Epidermal melanocyte (primary cell): ENCODE measurements around the gene FGD6.
"Not testable (repeated sequence)": the region's sequence is repeated elsewhere in the genome, so short reads cannot be mapped to it uniquely, and the experiment has no call there.

Source experiments
- DNase-seq: peaks from one replicate; pipeline ENCODE4 v3.0.0; 2011; ENCODE audit warnings: low spot score; ENCODE audit not compliant: insufficient read length

The FGD6 gene

DNA sequence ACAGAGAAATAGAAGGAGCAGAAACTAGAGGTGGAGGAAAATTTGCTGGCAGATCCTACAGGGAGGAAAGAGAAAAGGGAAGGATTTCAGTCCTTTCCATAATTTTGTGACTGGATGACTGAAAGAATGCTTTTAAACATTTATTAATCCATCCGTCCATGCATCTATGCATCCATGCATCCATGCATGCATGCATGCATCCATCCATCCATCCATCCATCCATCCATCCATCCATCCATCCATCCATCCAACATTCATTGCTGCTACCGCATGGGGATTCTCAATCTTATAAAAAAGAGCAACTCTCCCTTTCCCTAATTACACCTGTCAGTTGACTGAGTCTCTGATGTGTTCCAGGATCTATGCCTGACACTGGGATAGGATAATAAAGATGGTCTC is 88.2 kb downstream of the FGD6 start:
- no peak for DNase-seq

DNA sequence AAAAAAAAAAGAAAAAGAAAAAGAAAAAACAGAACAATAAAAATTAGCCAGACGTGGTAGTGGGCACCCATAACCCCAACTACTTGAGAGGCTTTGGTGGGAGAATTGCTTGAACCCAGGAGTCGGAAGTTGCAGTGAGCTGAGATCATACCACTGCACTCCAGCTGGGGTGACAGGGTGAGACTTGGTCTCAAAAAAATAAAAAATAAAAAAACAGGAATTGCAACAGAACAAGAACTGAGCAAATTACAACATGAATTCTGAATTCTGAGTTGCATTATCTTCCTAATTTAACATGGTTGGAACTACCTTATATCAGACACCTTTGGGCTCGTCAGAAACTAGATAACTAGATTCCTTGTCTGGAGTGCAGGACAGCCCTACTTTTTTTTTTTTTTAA is 90.5 kb downstream of the FGD6 start:
- DNase-seq, result no peak

DNA sequence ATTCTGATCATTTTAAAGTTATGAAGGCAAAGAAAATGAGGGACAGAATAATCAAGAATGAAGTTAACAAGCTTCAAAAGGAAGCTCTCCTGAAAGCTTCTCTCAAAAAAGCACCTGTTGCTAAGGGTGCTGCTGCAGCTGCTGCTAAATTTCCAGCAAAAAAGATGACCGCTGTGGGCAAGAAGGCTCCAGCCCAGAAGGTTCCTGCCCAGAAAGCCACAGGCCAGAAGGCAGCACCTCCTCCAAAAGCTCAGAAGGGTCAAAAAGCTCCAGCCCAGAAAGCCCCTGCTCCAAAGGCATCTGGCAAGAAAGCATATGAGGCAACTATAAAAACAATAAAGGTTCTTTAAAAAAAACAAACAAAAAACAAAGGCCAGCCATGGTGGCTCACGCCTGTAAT is 91.2 kb downstream of the FGD6 start:
- no peak for DNase-seq

DNA sequence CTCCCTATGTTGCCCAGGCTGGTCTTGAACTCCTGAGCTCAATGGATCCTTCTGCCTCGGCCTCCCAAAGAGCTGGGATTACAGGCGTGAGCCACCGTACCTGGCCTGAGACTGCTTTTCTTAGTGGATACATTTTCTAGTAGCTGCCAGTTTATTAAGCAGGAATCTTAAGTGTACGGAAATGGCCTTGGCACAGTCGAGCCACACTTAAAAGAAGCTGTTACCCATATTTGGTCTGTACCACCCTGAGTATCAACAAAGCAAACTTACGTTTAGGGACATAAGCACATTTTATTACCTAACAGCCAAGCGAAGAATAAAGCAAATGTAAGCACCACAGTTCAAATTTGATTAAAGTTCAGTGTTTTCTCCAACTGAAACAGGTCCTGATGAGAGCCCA is 93.2 kb downstream of the FGD6 start:
- DNase-seq, result no peak

DNA sequence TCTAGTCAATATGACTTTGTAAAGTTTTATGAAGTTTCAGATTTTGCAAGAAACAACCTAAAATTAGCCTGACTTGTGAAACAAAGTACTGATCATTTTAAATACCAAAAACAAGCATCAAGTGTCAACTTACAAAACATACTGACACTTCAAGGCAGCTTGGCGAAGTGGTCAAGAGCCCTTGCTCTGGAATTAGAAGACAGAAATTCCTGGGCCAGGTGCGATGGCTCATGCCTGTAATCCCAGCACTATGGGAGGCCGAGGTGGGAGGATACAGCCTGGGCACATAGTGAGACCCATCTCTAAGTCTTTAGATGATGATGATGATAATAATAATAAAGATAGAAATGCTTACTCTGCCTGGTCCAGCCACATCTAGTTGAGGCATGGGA is 98.5 kb downstream of the FGD6 start:
- DNase-seq, result no peak

DNA sequence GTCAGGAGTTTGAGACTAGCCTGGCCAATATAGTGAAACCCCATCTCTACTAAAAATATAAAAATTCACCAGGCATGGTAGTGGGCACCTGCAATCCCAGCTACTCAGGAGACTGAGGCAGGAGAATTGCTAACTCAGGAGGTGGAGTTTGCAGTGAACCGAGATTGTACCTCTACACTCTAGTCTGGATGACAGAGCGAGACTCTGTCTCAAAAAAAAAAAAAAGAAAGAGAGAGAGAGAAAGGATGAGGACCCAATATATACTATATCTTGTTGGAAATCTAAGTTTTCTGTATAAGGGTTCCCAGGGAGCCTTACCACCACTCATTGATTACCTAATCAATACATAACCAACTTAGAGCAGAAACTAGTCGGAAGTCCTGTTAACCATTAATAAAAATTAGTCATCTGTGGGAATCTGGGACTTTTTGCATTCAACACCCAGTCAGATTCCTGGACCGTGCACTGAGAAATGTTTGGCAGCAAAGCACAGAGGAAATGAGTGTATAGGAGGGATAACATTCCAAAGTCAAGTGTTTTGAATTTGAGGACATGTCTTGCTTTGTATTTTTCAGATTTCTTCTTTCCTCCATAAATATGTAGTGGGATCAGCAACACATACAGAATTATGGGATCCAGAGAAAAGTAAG is 99.0 kb downstream of the FGD6 start:
- DNase-seq, result peak; percentile 28

DNA sequence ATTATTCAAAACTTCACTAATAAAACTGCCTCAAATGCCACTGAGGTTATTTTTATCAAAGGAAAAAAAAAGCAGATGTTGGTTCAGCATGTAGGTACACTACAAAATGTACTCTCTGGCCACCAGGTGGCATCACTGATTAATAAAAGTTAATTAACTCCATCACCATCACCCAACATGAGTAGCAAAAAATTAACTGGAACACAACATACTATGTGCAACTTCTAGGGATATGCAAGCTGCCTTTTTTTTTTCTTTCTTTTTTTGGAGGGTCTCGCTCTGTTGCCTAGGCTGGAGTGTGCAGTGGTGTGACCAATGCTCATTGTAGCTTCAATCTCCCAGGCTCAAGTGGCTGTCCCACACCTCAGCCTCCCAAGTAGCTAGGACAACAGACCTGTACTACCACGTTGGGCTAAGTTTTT is 100.1 kb downstream of the FGD6 start:
- DNase-seq, result peak; percentile 68

DNA sequence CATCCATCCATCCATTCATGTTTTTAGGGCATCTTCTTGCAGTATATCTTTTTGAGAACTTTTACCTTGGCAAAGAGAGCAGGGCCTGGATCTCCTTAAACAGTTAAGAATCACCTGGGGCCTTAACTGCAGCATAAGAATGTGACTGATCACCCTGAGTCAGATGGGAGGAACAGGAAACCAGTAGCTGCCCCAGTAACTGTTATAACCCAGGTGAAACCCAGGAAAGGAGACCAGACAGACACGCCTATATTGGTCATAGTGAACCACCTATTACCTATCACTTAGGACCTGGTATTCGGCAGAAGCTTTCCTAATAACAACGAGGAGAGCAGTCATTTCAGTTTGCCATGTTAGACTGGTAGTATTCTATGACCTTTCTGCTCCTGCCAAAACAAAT is 100.5 kb downstream of the FGD6 start:
- no peak for DNase-seq

DNA sequence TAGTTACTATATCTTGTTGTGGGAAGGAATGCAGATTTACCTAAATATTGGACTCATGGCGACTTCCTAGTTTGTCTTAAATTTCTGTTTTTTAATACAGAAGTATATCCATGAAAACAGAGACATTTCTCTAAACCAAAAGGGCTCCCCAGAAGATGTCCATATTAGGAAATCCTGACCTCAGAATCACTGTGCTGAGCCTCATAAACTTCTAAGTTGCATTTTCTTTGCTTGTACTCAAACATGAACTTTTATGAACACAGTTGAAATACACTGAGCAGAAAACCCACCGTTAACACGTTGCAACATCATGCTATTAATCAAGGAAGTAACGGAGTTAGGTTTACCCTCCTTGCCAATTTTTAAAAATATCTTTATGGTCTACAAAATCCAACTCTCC is 100.9 kb downstream of the FGD6 start:
- DNase-seq, result no peak

DNA sequence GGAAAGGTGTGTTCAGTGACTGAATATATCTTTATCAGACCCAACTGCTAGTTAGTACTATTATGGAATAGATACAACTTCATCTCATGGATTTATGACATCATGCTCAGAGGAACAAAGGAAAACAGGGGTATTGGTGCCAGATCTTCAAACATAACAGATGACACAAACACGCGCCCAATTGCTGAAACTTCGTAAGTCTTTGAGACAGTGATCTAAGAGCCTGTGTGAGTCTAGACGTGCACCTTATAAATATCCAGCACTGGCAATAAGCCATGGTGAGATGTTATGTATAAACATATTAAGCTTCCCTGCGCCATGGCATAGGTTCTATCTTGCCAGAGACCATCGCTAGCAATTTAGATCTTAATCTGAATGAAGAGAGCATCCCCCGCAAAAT is 101.6 kb downstream of the FGD6 start:
- DNase-seq, result no peak

DNA sequence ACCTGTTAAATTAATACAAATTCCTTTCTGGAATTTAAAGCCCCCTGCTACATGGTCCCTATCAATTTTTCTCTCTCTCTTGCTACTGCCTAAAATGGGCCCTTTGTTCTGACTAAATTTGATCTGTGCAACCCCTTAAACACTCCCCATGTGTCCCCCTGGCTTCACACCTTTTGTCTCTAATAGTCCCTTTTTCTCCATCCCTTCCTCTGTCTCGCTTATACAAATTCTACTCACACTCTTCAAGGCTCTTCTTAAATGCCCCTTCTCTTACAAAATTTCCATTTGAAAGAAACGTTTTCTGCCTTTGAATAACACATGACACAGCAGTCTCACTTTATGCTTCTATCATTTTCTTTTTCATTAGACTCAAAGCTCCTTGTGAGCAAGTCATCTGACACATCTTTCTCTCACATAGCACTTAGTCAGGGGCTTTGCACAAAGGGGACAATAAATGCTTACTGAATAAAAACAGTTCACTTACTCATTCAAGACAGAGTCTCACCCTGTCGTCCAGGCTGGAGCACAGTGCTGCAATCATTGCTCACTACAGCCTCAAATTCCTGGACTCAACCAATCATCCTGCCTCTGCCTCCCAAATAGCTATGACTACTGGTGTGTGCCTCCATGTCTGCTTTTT is 102.4 kb downstream of the FGD6 start:
- no peak for DNase-seq

DNA sequence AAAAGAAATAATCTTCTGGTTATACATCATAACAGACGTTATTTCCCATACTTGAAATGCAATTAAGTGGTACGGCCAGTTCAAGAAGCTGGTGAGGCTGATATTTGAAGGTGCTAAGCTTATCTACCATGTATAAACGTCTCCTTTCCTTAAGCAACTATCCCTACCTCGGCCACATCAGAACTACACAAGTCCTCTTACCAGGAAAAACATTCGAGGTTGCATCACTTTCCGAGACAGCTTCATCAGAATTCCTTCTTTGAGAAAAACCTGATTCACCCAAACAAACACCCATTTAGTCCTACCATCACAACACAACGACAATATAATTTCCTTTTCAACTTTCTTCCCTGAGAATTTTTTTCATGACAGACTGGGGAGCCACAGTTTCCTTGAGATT is 109.9 kb downstream of the FGD6 start:
- no peak for DNase-seq

DNA sequence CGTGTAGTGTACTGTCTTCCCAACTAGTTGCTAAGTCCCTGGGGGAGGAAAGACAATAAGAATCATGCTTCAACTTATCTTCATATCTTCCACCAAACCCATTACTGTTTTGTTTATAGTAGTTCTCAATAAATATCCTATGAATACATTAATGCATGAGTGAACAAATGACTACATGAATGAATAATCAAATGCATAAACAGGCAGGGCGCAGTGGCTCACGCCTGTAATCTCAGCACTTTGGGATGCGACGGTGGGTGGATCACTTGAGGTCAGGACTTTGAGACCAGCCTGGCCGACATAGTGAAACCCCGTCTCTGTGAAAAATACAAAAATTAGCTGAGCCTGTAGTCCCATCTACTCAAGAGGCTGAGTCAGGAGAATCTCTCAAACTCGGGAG is 111.7 kb downstream of the FGD6 start:
- DNase-seq, result no peak

DNA sequence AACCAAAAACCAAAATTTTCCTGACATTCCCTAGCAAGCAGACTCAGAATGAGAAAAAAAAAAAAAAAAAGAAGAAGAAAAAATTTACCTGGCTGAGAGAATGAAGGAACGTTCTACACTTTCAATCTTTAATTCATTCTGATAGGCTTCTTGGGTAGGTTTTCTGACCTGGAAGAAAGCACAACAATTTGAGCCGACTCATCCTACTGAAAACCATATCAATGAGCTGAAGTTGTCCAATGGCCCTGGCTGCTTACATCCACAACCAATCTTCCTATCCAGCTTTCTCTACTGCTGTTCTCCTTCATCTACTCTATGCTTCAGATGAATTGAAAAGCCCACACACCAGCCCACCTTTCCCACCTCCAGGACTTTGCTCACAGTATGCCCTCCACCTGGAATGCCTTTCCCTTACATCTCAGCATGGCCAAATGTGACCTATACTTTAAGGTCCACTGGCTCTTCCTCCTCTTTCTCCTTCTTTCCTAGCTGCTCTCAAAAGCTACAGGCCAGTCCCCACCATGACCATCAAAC is 112.3 kb downstream of the FGD6 start:
- no peak for DNase-seq

DNA sequence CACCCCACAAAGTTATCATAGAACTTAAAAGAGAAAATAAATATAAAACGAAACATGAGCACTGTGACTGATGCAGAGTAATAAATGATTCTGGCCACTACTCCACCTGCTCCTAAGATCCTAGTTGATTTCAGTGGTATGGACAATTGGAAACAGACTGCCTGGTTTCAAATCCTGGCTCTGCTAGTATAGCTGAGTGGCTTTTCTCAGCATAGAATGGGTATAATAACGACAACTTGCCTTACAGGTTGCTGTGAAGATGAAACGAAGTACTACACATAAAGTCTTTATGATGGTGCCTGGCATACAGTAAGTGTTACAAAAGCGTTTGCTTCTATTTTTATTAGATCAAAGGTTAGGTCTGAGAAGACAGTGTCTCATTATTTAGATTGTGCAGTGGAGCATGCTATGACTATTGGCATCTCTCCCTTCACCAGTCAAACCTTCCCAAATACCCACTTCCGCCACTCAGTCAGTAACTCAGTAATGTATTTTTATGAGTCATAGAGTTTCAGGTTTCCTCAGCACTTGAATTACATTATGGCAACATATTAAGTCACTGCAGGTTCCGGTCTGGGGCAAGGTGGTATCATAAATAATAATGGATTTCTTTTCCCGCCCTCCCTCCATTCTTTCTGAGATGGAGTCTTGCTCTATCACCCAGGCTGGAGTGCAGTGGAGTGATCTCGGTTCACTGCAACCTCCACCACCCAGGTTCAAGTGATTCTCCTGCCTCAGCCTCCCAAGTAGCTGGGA is 114.2 kb downstream of the FGD6 start:
- no peak for DNase-seq

DNA sequence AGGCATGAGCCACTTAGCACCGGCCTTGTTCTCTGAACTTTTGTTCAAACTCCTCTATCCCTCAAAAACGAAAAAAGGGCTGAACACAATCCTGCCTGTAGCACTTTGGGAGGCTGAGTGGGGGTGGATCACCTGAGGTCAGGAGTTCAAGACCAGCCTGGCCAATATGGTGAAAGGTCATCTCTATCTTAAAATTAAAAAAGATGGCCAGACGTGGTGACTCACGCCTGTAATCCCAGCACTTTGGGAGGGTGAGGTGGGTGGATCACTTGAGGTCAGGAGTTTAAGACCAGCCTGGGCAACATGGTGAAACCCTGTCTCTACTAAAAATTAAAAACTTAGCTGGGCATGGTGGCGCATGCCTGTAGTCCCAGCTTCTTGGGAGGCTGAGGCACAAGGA is 115.3 kb downstream of the FGD6 start:
- not testable (repeated sequence) for DNase-seq

DNA sequence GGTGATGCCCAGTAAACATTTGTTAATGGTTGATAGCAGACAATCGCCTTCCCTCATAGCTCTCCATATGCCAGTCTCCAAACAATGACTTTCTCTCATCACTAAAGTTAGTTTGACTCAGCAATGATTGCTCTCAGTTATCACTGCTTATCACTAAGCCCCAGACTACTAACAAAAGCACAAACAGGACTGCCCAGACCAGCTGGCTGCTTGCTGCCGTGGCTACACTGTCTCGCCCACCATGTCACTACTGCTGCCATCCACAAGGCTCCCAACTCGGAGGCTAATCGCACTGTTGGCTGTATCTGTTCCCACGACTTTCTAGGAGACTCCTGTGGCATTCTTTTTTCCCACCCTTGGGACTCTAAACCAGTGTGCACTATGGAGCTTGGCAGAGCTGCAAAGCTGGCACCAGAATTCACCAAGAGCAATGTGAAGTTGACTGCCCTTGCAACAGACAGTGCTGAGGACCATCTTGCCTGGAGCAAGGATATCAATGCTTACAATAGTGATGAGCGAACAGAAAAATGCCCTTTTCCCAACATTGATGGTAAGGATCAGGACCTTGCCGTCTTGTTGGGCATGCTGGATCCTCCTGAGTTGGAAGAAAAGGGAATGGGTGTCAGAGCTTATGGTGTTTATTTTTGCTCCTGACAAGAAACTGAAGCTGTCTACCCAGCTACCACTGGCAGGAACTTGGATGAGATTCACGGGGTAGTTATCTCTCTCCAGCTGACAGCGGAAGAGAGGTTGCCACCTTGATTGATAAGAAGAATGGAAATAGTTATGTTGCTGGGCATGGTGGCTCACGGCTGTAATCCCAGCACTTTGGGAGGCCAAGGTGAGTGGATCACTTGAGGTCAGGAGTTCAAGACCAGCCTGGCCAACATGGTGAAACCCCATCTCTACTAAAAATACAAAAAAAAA is 116.7 kb downstream of the FGD6 start:
- no peak for DNase-seq

DNA sequence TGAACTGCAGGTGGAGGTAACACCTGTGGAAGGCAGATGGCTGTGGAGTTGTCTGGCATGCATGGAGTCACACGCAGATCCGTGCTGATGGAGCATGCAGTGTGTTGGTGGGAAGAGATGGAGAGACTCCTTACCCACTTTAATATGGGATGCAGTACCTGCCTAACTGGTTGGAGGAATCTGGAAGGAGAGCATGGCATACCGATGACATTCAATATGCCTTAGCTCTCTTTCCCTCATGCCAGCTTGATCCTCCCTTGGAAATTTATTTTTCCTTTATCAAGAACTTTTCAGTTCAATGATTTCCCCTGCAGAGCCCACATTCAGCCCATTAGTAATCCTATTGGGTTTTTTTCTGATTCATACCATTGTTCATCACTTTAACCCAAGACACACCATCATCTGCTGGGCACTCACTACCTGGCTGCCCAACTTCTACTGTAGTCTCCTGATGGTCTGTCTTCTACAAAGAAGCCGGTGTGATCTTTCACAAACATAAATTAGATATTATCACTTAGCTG is 117.9 kb downstream of the FGD6 start:
- DNase-seq, result no peak

DNA sequence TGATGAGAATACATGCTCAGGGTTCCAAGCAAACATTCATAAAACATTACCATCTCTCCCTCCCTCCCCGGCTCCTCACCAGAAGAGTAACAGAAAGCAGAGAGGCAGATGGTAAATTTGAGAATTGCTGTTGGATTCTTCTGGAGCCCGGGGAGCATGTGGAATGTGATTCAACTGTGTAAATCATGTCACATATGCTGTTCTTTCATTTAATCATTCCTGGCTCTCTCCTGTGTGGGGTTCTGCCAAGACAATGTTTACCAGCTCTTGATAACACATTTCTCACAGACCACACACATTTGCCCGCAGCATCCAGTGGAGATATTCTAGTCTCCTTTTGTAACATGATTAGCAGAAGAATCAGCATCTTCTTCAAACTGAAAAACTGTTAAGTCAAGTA is 120.4 kb downstream of the FGD6 start:
- no peak for DNase-seq

DNA sequence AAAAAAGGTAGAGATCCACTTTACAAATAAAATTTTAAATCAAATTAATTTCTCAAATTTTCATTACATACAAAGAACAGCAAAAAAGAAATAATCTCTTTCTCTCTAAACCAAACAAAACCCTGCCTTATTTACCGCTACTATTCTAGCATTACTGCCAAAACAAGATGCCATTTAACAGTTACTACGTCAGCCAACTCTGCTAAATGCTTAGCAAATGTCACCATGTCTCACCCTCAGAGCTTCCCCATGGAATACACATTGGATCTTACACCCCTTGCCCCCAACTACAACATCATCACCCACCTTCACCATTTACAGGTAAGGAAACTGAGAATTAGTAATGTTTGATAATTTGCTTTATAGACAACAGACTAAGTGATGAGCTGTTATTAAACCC is 120.9 kb downstream of the FGD6 start:
- DNase-seq, result no peak

DNA sequence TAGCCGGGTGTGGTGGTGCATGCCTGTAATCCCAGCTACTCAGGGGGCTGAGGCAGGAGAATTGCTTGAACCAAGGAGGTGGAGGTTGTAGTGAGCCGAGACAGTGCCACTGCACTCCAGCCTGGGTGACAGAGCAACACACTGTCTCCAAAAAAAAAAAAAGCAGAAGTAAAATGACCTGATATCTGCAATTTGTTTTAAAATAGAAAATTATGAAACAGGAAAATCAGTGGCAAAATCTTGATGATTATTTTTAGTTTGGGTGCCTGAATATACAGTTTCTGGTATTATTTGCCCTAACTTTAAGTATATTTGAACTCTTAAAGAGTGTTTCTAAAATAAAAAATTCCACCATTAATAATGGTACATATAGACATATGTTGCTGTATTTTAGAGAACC is 121.4 kb downstream of the FGD6 start:
- not testable (repeated sequence) for DNase-seq
